ENCODE results near the gene DZIP1.

DZIP1 gene

GRCh38 chr13:95564091-95564490, 80.4 kb downstream of the DZIP1 start:
- DNase-seq (ENCODE audit: low read depth) = no peak
- TF ChIP-seq CTCF (IDR thresholded peaks at IDR 0.05; ENCODE audit: insufficient read depth, low read depth, low read length, missing control alignments) = peak; percentile 24

GRCh38 chr13:95560387-95560786, 84.1 kb downstream of the DZIP1 start:
- no peak for DNase-seq (ENCODE audit: low read depth)
- no peak overlapping the region for H3K4me3 ChIP-seq (ENCODE audit: low read length)
- TF ChIP-seq CTCF (IDR thresholded peaks at IDR 0.05; ENCODE audit: insufficient read depth, low read depth, low read length, missing control alignments) = no peak

More at GRCh38 chr13:95564091-95564490, 80.4 kb downstream of the DZIP1 start:
- no peak overlapping the region for H3K4me3 ChIP-seq (ENCODE audit: low read length)

- H3K4me3 ChIP-seq (ENCODE audit: low read length) = no peak overlapping the region
- TF ChIP-seq CTCF (IDR thresholded peaks at IDR 0.05; ENCODE audit: insufficient read depth, low read depth, low read length, missing control alignments) = no peak
- DNase-seq (ENCODE audit: low read depth) = peak; percentile 52
These were observed 85.4 kb downstream of the DZIP1 start for GRCh38 chr13:95559100-95559499.

DNA sequence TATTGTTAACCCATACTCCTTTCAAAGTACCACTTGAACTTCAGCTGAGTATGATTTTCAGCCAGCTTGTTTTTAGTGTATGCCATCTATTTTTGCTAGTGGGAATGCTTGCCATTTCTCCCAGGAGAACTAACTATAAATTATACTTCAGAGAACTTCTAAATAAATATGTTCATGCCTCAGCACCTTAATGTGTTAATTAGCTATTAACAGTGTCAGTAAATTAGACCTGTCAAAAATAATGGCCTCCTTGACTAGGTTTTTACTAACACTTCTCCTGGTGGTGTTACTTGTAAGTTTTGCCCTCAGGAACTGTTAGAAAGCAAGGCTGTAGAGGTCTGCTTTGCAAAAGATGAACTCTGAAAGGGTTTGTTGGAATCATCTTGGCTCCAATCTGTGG, 87.5 kb downstream of the DZIP1 start:
- TF ChIP-seq CTCF (IDR thresholded peaks at IDR 0.05; ENCODE audit: insufficient read depth, low read depth, low read length, missing control alignments) = no peak
- H3K4me3 ChIP-seq (ENCODE audit: low read length) = no peak overlapping the region
- no peak for DNase-seq (ENCODE audit: low read depth)

DNA sequence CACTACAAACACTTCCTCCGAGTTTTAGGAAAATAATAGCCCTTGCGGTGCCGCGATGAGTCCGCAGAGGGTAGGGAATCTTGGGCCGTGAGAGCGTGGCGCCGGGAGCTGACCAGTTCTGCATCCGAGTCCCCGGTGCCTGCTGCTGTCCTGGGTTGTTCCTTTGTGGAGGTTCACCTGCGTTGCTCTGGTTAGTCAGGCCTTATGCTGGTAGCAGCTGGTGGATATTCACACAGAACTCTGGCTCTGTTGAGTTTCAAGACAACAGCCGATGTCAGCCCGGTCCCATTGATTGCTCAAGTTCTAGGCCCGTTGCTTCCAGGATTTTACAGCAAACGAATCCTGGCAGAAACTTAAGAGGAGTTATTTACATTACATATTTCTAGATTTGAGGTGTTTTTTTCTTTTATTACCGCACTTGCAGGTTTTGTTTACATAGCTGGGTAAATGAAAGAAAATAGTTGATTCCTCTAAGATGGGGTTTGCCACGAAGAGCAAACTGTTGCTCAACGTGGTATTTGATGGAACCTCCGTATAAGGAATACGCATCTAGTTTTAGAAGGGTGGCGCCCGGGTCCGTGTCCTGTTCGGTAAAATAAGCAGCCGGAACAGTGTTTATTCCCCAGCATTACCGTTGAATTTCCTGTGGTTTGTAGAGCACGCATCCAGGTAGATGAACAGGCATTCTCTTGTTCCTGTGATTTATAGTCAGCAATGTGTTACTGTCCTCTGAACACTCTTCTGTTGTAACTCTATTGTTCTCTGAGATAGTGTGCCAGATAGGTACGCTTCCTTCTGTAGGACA, 90.7 kb downstream of the DZIP1 start:
- H3K4me3 ChIP-seq (ENCODE audit: low read length) = no peak overlapping the region
- DNase-seq (ENCODE audit: low read depth) = peak; percentile 26
- no peak for TF ChIP-seq CTCF (IDR thresholded peaks at IDR 0.05; ENCODE audit: insufficient read depth, low read depth, low read length, missing control alignments)

DNA sequence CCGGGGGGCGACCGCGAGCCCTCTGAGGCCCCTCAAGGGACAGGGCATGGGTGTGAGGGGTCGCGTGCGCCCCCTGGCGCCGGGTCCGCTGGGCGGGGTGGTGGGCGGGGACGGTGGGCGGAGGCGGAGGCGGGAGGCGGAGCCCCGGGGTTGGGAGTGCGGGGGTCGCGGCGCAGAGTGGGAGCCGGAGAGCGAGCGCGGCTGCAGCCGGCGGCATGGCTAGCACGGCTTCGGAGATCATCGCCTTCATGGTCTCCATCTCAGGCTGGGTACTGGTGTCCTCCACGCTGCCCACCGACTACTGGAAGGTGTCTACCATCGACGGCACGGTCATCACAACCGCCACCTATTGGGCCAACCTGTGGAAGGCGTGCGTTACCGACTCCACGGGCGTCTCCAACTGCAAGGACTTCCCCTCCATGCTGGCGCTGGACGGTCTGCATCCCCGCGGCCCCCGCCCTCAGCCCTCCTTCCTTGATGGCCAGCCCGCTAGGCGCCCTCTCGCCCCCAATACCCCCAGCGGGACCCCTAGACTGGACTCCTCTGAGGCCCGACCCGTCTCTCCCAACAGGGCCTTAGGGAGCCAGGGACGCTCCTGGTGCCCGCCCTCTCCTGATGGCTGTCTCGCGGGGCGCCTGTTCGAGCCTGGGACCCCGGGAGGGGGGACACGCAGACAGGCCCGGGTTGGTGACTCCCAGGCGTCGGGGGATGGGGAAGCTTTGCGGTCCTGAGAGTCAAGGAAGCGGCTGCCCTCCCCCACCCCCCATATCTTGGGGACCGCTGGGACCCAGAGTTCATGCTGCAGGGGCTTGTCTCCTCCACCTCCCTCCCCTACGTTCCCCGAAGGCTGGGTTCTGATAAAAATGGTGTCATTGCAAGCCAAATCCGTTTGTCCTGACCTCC, 91.7 kb downstream of the DZIP1 start, which contains the start of gene CLDN10:
TSS of gene CLDN10 (plus strand) at position 182 of the 903 bp plus-strand sequence. CDS start at position 216, 34 bp downstream.
- no peak for TF ChIP-seq CTCF (IDR thresholded peaks at IDR 0.05; ENCODE audit: insufficient read depth, low read depth, low read length, missing control alignments)
- H3K4me3 ChIP-seq (ENCODE audit: low read length) = no peak within 1 kb of the TSS

More for the DNA sequence above, 91.7 kb downstream of the DZIP1 start, which contains the start of gene CLDN10:
- no peak for DNase-seq (ENCODE audit: low read depth)

All from epithelial cell of esophagus (primary cell).